NCI-H1417 treated with DMSO at 0.1 percent for 48 hours (cell line): ENCODE data around the gene FBXL17.
A peak's percentile ranks its signal among the peaks of the same experiment; 100 is the strongest.

Source experiments
- DNase-seq: peaks from one replicate; lab custom pipeline; 2025; lab: John Stamatoyannopoulos, UW

The FBXL17 gene

DNA sequence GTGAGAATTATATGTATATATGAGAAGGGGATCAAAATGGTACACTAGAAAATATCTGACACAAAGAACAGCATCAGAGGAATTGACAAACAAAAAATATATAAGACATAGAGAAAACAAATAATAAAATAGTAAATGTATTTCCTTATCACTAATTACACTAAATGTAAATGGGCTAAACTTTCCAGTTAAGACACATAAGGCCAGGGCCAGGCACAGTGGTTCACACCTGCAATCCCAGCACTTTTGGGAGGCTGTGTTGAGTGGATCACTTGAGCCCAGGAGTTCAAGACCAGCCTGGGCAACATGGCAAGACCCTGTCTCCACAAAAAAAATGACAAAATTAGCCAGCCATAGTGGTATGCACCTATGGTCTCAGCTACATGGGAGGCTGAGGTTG lies 8.5 kb downstream of the FBXL17 start:
- no peak for DNase-seq

DNA sequence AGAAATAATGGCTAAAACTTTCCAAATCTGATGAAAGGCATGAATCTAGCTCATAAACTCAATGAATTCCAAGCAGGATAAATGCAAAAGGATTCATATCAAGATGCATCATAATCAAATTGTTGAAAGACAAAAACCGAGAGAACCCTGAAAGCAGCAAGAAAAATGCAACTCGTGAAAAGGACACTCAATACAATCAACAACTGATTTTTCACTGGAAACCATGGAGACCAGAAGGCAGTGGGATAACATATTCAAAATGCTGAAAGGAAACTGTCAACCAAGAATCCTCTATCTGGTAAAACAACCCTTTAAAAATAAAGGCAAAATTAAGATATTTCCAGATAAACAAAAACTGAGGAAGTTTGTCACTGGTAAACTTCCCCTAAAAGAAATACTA lies 9.5 kb downstream of the FBXL17 start:
- DNase-seq = no peak

DNA sequence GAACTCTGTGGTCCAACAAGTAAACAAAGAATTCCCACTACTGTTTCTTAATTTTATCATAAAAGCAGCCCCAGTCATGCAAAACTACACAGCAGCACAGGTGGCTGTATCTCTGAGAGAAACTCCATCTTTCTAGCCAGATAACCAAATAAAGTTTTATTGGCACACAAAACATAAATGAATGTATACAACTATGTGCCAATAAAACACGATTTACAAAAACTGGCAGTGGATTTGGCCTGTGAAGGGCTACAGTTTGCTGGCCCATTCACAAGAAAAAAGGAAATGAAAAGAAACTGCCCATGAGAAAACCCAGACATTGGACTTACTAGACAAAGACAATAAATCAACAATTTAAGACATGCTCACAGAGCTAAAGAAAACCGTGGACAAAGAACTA lies 10.6 kb downstream of the FBXL17 start:
- DNase-seq = no peak

DNA sequence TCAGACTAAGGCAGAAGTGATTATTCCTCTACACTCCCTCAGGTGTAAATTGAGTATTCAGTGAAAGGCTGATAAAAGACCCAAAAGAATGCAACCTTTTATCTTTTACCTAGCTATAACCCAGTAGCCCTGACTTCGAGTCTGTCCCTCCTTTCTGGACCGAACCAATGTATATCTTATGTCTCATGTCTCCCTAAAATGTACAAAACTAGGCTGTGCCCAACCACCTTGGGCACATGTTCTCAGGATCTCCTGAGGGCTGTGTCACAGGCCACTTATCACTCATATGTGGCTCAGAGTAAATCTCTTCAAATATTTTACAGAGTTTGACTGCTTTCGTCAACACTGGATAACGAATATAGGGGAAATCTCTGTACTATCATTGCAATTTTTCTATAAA lies 12.7 kb downstream of the FBXL17 start:
- DNase-seq = no peak

GRCh38 chr5:108367679-108368334 lies 14.1 kb downstream of the FBXL17 start:
- DNase-seq = no peak

DNA sequence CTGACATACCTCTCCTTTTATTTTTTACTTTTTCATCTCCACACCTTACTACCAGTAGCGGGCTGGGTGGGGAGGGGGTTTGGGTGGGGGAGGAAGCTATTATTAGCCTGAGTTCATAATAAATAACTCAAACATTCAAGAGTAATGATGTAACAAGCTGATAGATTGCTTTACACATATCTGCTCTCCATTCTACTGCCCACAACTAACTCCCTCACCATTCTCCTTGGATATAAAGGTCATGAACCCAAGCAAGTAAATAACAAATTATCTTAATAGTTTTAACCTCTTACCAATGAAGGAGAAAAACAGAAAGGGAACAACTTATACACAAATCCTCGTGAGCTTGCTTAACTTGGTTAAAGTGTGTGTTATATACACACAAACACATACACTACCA lies 15.4 kb downstream of the FBXL17 start:
- DNase-seq = no peak

DNA sequence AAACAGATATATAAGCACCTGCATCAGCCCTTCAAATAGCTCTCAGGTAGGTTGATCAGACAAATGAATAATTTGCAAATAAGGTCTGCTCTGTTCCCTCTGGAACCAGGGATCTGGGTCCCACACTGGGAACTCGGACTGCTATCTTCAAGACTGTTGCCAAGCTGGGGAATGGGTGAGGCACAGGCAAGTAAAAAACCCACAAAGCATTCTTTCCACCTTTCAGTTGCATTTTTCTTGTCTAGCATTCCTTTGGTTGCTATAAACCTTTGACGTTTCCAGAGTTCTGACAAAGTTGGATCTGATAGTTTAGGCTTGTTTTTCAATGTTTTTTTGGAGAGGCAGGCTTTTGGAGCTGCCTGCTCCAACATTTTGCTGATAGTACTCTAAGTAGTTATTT lies 20.1 kb downstream of the FBXL17 start:
- no peak for DNase-seq

- no peak for DNase-seq
These were observed 20.7 kb downstream of the FBXL17 start for GRCh38 chr5:108361239-108361638.

DNA sequence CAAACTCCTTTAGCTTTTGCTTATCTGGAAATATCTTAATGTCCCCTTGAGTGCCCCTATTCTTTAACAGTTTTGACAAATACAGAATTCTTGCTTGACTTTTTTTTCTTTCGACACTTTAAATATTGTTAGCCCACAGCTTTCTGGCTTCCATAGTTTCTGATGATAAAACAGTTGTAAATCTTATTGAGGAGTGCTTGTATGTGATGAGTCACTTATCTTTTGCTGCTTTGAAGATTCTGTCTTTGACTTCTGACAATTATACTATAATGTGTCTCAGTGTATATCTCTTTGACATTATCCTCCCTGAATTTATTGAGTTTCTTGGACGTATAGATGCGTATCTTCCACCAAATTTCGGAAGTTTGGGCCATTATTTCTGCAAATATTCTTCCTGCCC lies 21.6 kb downstream of the FBXL17 start:
- no peak for DNase-seq

DNA sequence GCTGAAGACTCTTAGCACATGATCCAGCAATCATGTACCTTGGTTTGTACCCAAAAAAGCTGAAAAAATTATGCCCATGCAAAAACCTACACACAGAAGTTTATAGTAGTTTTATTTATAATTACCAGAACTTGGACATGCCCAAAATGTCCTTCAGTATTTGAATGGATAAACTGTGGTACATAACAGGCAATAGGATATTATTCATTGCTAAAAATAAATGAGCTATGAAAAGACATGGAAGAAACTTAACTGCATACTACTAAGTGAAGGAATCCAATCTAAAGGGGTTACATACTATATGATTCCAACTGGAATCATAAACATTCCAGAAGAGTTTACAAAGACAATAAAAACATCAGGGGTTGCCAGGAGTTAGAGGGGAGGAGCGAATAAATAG lies 25.6 kb downstream of the FBXL17 start:
- DNase-seq = no peak

GRCh38 chr5:108353087-108353486 lies 28.8 kb downstream of the FBXL17 start:
- no peak for DNase-seq

DNA sequence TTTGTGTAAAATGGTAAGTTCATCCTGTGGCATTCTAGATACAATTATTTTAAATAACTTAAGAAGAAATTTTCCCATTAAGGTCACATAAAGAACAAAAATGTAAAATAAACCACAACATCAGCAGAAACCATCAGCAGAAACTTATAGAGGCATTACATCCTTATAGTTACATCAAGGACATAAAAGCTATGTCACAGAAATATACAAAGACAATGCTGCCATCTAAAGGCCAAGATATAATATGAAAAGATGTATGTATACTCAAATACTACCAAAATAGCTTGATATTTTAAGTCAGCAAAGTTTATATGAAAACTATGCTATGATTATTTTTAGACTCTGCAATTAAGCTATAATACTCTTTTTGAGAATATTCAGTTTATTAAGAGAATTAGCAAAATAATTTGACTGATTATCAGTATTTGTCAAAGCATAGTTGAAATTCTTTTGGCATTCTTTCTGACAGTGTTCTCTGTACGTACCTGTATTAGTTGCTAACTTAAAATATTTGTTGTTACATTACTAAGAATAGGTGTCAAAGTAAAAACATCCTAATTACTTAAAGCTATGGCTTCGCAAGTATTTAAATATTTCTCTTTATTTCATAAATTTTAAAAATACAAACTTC lies 36.2 kb downstream of the FBXL17 start:
- peak; percentile 13 for DNase-seq

DNA sequence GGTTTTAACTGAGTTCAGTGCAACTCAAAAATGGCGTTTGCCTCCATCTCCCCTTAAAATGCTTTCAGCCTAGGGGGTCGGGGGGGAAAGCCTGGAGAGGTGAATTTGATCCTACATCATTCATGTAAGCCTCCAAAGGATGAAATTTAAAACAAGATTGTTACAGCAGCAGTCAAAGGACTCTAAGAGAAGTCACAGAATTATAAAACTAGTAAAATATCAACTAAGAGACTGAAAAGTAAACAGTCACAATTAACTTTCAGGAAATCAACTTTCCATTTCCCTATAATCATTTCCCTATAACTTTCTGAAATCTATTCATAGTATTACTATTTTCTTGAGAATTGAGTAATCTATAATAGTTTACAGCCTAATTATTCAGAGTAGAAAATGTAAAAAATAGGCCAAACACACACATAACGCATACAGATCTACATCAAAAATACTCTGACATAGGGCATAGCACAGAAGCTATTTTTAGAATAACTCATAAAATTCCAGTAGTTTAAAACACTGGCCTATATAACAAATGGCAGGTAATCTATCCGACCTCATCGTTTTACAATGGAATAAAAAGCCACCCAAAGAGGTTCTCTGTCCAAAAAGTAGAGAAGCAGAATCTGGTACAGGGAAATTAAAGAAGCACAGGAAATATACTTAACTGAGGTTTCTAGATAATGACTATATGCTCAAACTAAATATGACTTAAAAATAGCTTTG lies 37.6 kb downstream of the FBXL17 start:
- DNase-seq = no peak

DNA sequence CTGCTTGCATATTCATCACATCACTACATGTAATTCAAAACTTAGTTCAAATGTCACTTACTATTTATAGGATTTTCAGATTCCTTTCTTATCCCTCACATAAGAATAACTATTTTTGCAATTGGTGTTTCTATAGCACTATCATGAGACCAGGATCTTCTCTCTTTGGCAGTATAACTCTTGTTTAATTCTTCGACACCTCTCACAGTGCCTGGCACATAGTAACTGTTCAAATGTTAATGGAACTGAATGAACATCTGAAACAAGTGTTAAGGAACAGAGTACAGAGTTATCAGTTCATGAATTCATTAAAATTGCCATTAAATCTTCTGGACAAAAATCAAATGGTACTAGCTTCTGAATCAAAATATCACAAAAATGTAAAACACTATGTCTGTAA lies 40.0 kb downstream of the FBXL17 start:
- no peak for DNase-seq

DNA sequence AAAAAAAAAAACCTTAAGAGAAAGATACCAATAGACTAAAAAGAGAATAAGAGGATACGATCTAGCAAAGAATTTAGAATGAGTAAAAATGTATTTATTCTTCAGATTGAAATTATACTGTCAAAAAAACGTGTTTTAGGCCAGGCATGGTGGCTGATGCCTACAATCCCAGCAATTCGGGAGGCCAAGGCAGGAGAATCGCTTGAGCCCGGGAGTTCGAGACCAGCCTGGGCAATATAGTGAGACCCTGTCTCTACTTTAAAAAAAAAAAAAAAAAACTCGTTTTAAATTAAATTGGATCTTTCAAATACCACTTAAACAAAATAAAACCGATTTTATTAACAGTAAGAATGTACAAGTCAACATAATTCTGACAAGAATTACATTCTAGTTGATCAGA lies 41.8 kb downstream of the FBXL17 start:
- DNase-seq = no peak

- no peak for DNase-seq
These were observed 42.7 kb downstream of the FBXL17 start for GRCh38 chr5:108339220-108339619.

DNA sequence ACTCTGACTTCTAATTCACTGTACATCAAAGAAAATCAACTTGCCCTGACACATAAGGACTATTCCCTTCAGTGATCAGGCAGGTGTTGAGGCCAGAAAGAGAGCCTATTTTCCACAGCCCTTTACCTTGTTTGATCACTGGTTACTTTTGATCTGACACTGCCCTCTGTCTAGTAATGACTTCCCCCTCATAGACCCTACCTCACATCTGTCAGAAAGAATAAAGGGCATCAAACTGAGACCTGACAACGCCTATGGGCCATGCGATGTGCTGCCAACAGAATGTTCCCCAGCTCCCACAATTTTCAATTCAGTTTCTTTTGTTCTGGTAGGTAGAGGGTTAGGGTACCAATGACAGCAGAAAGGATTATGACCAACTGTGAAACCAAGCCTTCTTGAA lies 47.7 kb downstream of the FBXL17 start:
- DNase-seq = no peak

DNA sequence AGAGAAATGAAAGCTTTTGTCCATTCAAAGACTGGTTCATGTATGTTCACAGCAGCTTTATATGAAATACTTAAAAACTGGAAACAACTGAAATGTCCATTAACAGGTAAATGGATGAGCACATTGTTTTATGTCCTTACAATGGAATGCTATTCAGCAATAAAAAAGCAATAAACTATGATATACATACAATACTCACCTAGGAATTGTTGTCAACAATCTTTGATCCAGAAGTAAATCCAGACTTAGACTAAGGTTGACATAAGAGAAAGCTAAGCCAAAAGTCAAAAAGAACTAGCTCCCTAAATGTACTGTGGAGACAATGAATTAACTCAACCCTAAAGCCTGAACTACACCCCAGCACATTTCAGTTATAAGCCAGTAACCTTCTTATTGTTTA lies 54.9 kb downstream of the FBXL17 start:
- no peak for DNase-seq

DNA sequence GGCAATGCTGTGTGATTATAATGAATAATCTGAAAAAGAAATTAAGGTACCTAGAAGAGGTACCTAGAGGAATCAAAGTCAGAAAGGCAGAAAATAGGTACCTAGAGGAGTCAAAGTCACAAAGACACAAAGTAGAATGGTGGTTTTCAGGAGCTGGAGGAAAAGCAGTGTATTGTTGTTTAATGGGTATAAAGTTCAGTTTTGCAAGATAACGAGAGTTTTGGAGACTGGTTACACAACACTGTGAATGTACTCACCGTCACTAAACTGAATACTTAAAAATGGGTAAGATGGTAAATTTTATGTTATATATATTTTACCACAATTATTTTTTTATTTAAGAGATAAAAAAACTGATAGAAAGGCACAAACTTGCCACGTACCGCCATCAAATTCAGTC lies 57.0 kb downstream of the FBXL17 start:
- no peak for DNase-seq

GRCh38 chr5:108321341-108321740 lies 60.6 kb downstream of the FBXL17 start:
- DNase-seq = no peak

- no peak for DNase-seq
These were observed 61.7 kb downstream of the FBXL17 start for GRCh38 chr5:108320231-108320630.

DNA sequence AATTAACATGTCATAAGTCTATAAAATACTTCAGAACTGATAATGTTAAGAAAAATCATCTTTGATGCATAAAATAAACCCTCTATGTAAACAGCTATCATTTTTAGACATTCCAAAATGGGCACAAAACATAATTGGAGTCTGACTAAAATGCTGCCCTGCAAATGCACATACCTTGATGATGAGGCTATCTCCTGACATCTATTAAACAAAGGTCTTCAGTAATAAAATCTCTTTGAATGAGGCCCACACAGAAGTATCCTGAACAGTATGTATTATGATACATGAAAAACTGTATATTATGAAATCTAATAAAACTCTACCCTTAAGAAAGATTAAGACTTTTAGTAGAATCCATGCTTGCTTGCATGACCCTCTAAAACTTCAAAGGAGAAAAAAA lies 66.1 kb downstream of the FBXL17 start:
- DNase-seq = no peak

DNA sequence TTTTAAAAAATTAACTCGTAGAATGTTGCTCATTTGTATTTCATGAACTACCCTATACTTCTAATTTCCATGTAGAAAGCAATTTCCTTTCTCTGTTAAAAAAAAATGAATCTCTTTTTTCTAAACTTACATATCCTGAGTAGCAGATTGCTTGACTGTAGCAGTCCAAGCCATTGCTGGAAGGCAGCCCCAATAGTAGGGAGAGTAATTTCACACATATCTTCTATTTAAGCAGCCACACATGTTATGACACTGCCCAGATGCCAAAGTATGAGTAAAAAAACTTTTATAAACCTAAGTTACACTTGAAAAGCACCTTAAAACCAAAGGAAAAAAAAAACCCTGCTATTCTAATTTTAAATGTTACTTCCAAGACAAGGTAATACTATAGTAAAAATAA lies 69.6 kb downstream of the FBXL17 start:
- DNase-seq = no peak

DNA sequence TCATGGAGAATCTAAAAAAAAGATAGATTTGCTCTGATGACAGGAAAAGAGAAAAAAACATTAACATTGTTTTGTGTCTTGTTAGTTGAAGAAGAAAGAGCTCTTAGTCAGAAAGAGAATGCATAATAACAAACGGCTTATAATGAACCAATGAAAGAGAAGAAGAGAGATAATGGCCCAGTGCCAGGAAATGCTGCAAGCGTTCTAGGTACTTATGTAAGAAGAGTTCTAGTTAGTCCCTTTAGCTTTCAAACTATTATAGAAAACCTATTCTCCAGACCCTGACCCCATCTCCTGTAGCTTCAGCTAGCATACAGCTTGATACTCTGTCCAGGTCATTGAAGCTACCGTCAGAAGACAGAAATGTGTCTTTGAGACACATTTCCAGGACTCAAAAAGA lies 70.2 kb downstream of the FBXL17 start:
- no peak for DNase-seq
